WTC11 (cell line): Measurements from ENCODE around the gene KDM1B. TPM values are rescaled to one million over a fixed set of nuclear protein-coding genes. Genes with fewer than 3 reads are reported as not detected.

Experiments
- ATAC-seq: fragments of 200-7000 bp; cut with Tn5 transposase; 2 replicates; pipeline ENCODE4 v1.10.0; 2021; ENCODE audit warnings: mild to moderate bottlenecking, moderate library complexity
- CTCF ChIA-PET: fragments of 300-600 bp; sonication (Branson Sonifier 250); formaldehyde crosslinking; loops from one replicate; lab custom pipeline; 2021; ENCODE audit warnings: antibody characterized with exemption; lab: Charles Lee
- POLR2A ChIA-PET: fragments of 350-600 bp; sonication (Branson Sonifier 250); formaldehyde crosslinking; loops from one replicate; lab custom pipeline; 2021; ENCODE audit warnings: antibody characterized with exemption; lab: Charles Lee
- DNase-seq: peaks from one replicate; pipeline ENCODE4 v3.0.0; 2021; ENCODE audit warnings: low spot score
- H3K27ac Mint-ChIP-seq: 2 replicates; pipeline ENCODE4 v1.8.0; 2021; ENCODE audit warnings: mixed read lengths
- H3K27me3 Mint-ChIP-seq: 2 replicates; pipeline ENCODE4 v1.8.0; 2021; ENCODE audit warnings: low read depth, mild to moderate bottlenecking, moderate library complexity, mixed read lengths
- H3K36me3 Mint-ChIP-seq: 2 replicates; pipeline ENCODE4 v1.8.0; 2021; ENCODE audit warnings: mixed read lengths
- H3K4me1 Mint-ChIP-seq: 2 replicates; pipeline ENCODE4 v1.8.0; 2022; ENCODE audit warnings: mixed read lengths
- H3K4me3 Mint-ChIP-seq: 2 replicates; pipeline ENCODE4 v1.8.0; 2021; ENCODE audit warnings: mild to moderate bottlenecking, moderate library complexity, mixed read lengths
- H3K9me3 Mint-ChIP-seq: 2 replicates; pipeline ENCODE4 v1.8.0; 2021; ENCODE audit warnings: mixed read lengths
- AFF4 ChIP-seq: sonication (generic); formaldehyde crosslinking; IDR thresholded peaks from 2 replicates; pipeline ENCODE4 v1.8.1; 2023; ENCODE audit warnings: mild to moderate bottlenecking, missing genetic modification reagents, borderline replicate concordance
- ATF1 ChIP-seq: sonication (generic); formaldehyde crosslinking; IDR thresholded peaks from 2 replicates; pipeline ENCODE4 v1.8.1; 2023; ENCODE audit warnings: mild to moderate bottlenecking, moderate library complexity, missing genetic modification reagents
- ATF2 ChIP-seq: sonication (generic); formaldehyde crosslinking; IDR thresholded peaks from 2 replicates; pipeline ENCODE4 v1.8.1; 2022; ENCODE audit warnings: low read depth, missing genetic modification reagents, borderline replicate concordance
- ATF3 ChIP-seq: sonication (generic); formaldehyde crosslinking; conservative IDR thresholded peaks from 2 replicates; pipeline ENCODE4 v1.8.1; 2022; ENCODE audit warnings: mild to moderate bottlenecking, missing genetic modification reagents
- CBFB ChIP-seq: sonication (generic); formaldehyde crosslinking; IDR thresholded peaks from 2 replicates; pipeline ENCODE4 v1.8.1; 2022; ENCODE audit warnings: mild to moderate bottlenecking, low read depth, missing genetic modification reagents
- E2F4 ChIP-seq: sonication (generic); formaldehyde crosslinking; IDR thresholded peaks from 2 replicates; pipeline ENCODE4 v1.8.1; 2022; ENCODE audit warnings: low read depth, mild to moderate bottlenecking, moderate library complexity, missing genetic modification reagents, borderline replicate concordance
- EMX1 ChIP-seq: fragments of 250-450 bp; sonication (Bioruptor Pico); IDR thresholded peaks from 2 replicates; pipeline ENCODE4 v1.8.0; 2021; ENCODE audit warnings: mild to moderate bottlenecking
- FOXJ3 ChIP-seq: sonication (generic); formaldehyde crosslinking; IDR thresholded peaks from 2 replicates; pipeline ENCODE4 v1.9.0; 2021; ENCODE audit warnings: missing genetic modification reagents, mild to moderate bottlenecking, borderline replicate concordance
- FOXP4 ChIP-seq: sonication (generic); formaldehyde crosslinking; IDR thresholded peaks from 2 replicates; pipeline ENCODE4 v1.8.0; 2022; ENCODE audit warnings: mild to moderate bottlenecking, missing genetic modification reagents
- GABPB1 ChIP-seq: sonication (generic); formaldehyde crosslinking; IDR thresholded peaks from 2 replicates; pipeline ENCODE4 v1.8.1; 2023; ENCODE audit warnings: mild to moderate bottlenecking, missing genetic modification reagents
- HMGXB4 ChIP-seq: sonication (generic); formaldehyde crosslinking; IDR thresholded peaks from 2 replicates; pipeline ENCODE4 v1.8.1; 2023; ENCODE audit warnings: mild to moderate bottlenecking, moderate library complexity, missing genetic modification reagents
- JUN ChIP-seq: sonication (generic); formaldehyde crosslinking; IDR thresholded peaks from 2 replicates; pipeline ENCODE4 v1.8.0; 2023; ENCODE audit warnings: mild to moderate bottlenecking, missing genetic modification reagents
- MXD4 ChIP-seq: fragments of 250-450 bp; sonication (Bioruptor Pico); IDR thresholded peaks from 2 replicates; pipeline ENCODE4 v1.8.0; 2021; ENCODE audit warnings: mild to moderate bottlenecking, moderate library complexity, borderline replicate concordance
- MYBL2 ChIP-seq: sonication (generic); formaldehyde crosslinking; IDR thresholded peaks from 2 replicates; pipeline ENCODE4 v1.8.1; 2023; ENCODE audit warnings: mild to moderate bottlenecking, moderate library complexity, missing genetic modification reagents
- NFATC4 ChIP-seq: fragments of 250-450 bp; sonication (Bioruptor Pico); IDR thresholded peaks from 2 replicates; pipeline ENCODE4 v1.9.0; 2021; ENCODE audit warnings: mild to moderate bottlenecking
- NFYB ChIP-seq: sonication (generic); formaldehyde crosslinking; conservative IDR thresholded peaks from 2 replicates; pipeline ENCODE4 v1.8.0; 2022; ENCODE audit warnings: low read depth, missing genetic modification reagents
- NR1H2 ChIP-seq: sonication (generic); formaldehyde crosslinking; IDR thresholded peaks from 2 replicates; pipeline ENCODE4 v1.9.0; 2021; ENCODE audit warnings: mild to moderate bottlenecking, moderate library complexity, missing genetic modification reagents
- OVOL2 ChIP-seq: fragments of 250-450 bp; sonication (Bioruptor Pico); IDR thresholded peaks from 2 replicates; pipeline ENCODE4 v1.9.0; 2021; ENCODE audit warnings: mild to moderate bottlenecking, borderline replicate concordance
- PRDM15 ChIP-seq: sonication (generic); formaldehyde crosslinking; IDR thresholded peaks from 2 replicates; pipeline ENCODE4 v1.8.0; 2022; ENCODE audit warnings: missing genetic modification reagents
- PRRX2 ChIP-seq: fragments of 250-450 bp; sonication (Bioruptor Pico); IDR thresholded peaks from 2 replicates; pipeline ENCODE4 v1.8.0; 2021; ENCODE audit warnings: mild to moderate bottlenecking
- SP1 ChIP-seq: sonication (generic); formaldehyde crosslinking; conservative IDR thresholded peaks from 2 replicates; pipeline ENCODE4 v1.8.1; 2022; ENCODE audit warnings: missing genetic modification reagents
- USF2 ChIP-seq: sonication (generic); formaldehyde crosslinking; IDR thresholded peaks from 2 replicates; pipeline ENCODE4 v1.8.1; 2023; ENCODE audit warnings: mild to moderate bottlenecking, missing genetic modification reagents, moderate library complexity
- ZNF263 ChIP-seq: sonication (generic); formaldehyde crosslinking; IDR thresholded peaks from 2 replicates; pipeline ENCODE4 v1.8.1; 2022; ENCODE audit warnings: low read depth, mild to moderate bottlenecking, moderate library complexity, missing genetic modification reagents
- total RNA-seq: library from RNA; stranded (reverse); gene quantifications from 3 replicates; pipeline ENCODE4 v1.2.3, GENCODE V29; 2021

The KDM1B gene
- total RNA-seq, 1 experiment from 2014 or later, result 6.7 TPM

GRCh38 chr6:18211338-18211737 is 56.1 kb downstream of the KDM1B start (continued):
- no peak for TF ChIP-seq MXD4 (CRISPR knock-in tag)
- TF ChIP-seq ZNF263, result no peak
- TF ChIP-seq NFATC4 (CRISPR knock-in tag), result no peak
- no peak for TF ChIP-seq SP1
- TF ChIP-seq AFF4, result no peak
- TF ChIP-seq FOXJ3 (CRISPR knock-in tag), result no peak
- TF ChIP-seq JUN, result no peak

GRCh38 chr6:18212231-18212630 is 57.0 kb downstream of the KDM1B start:
- no peaks in the 10 kb centered on the region for H3K27me3 Mint-ChIP-seq
- no peak overlapping the region for H3K27ac Mint-ChIP-seq
- peaks cover 8% of the 10 kb centered on the region for H3K36me3 Mint-ChIP-seq
- ATAC-seq (no peak), DNase-seq (no peak)
- H3K4me3 Mint-ChIP-seq, result no peak overlapping the region
- CTCF ChIA-PET, result no interaction called here
- H3K4me1 Mint-ChIP-seq, result peaks cover 4% of the 10 kb centered on the region
- no peak for TF ChIP-seq ATF3 (CRISPR knock-in tag)
- TF ChIP-seq MYBL2 (CRISPR knock-in tag), result no peak
- no peak for TF ChIP-seq NFYB (CRISPR knock-in tag)
- no peak for TF ChIP-seq E2F4 (CRISPR knock-in tag)
- TF ChIP-seq EMX1 (CRISPR knock-in tag), result no peak
- TF ChIP-seq PRDM15 (CRISPR knock-in tag), result no peak
- no peak for TF ChIP-seq CBFB (CRISPR knock-in tag)
- no peak for TF ChIP-seq HMGXB4 (CRISPR knock-in tag)
- no peak for TF ChIP-seq ATF1 (CRISPR knock-in tag)
- no peak for TF ChIP-seq NR1H2 (CRISPR knock-in tag)
- no peak for TF ChIP-seq FOXP4
- no peak for TF ChIP-seq ATF2 (CRISPR knock-in tag)
- TF ChIP-seq SP1, result no peak
- TF ChIP-seq PRRX2 (CRISPR knock-in tag), result no peak
- no peak for TF ChIP-seq GABPB1
- TF ChIP-seq OVOL2 (CRISPR knock-in tag), result no peak
- no peak for TF ChIP-seq USF2
- no peak for TF ChIP-seq MXD4 (CRISPR knock-in tag)
- H3K9me3 Mint-ChIP-seq, result no peaks in the 10 kb centered on the region
- POLR2A ChIA-PET, result no interaction called here
